Mesenteric fat pad (tissue), 1 donor: ENCODE results near the gene FOXN1. TPM values are rescaled to one million over a fixed set of nuclear protein-coding genes. Genes with fewer than 3 reads are reported as not detected.

Experiments used
- DNase-seq: peaks from one replicate; pipeline ENCODE4 v3.0.0-alpha.2; 2020; ENCODE audit warnings: low spot score
- total RNA-seq: library from RNA; stranded (reverse); fragmentation: NEBNext Ultra II Directional; extraction: Animal tissue kit (Norgen Biotek cat#: 25700); gene quantifications from one replicate; pipeline ENCODE4 v1.2.1, GENCODE V29; 2021
- donor health status: DM: yes; HTN: yes; CAD: no.

The FOXN1 gene
- total RNA-seq, 1 donor from 2014 or later = not detected

GRCh38 chr17:28545141-28545503 lies 39.0 kb downstream of the FOXN1 start:
- DNase-seq = no peak

- DNase-seq = no peak
Observed at GRCh38 chr17:28545787-28546415, 39.8 kb downstream of the FOXN1 start.

GRCh38 chr17:28547096-28547622 lies 41.0 kb downstream of the FOXN1 start:
- DNase-seq = no peak

- no peak for DNase-seq
Observed at GRCh38 chr17:28547623-28548416, 41.7 kb downstream of the FOXN1 start.

- no peak for DNase-seq
Observed at GRCh38 chr17:28548417-28549130, 42.4 kb downstream of the FOXN1 start.

GRCh38 chr17:28549236-28550132 lies 43.3 kb downstream of the FOXN1 start:
- DNase-seq = no peak

GRCh38 chr17:28550858-28551257 lies 44.7 kb downstream of the FOXN1 start:
- DNase-seq = no peak

- no peak for DNase-seq
Observed at GRCh38 chr17:28551421-28552175, 45.5 kb downstream of the FOXN1 start.

- DNase-seq = peak; percentile 93
Observed at GRCh38 chr17:28552176-28552999, 46.2 kb downstream of the FOXN1 start, which contains the start of gene UNC119. TSS of gene UNC119 (minus strand) at chr17:28552624. CDS start at chr17:28552557, 67 bp downstream.

GRCh38 chr17:28553000-28553505 lies 46.9 kb downstream of the FOXN1 start:
- no peak for DNase-seq

- DNase-seq = no peak
Observed at GRCh38 chr17:28554565-28554964, 48.4 kb downstream of the FOXN1 start.

- no peak for DNase-seq
Observed at GRCh38 chr17:28555022-28555421, 48.9 kb downstream of the FOXN1 start.

- DNase-seq = no peak
Observed at GRCh38 chr17:28563475-28563874, 57.3 kb downstream of the FOXN1 start.

GRCh38 chr17:28567604-28568003 lies 61.5 kb downstream of the FOXN1 start:
- DNase-seq = no peak

GRCh38 chr17:28569446-28569845 lies 63.3 kb downstream of the FOXN1 start:
- DNase-seq = no peak

GRCh38 chr17:28570716-28571360 lies 64.7 kb downstream of the FOXN1 start:
- DNase-seq = no peak

GRCh38 chr17:28571361-28572122 lies 65.4 kb downstream of the FOXN1 start, which contains the start of gene PIGS:
TSS of gene PIGS (minus strand) at chr17:28571524. CDS start at chr17:28571496, 28 bp downstream.
- peak; percentile 98 for DNase-seq
